Subcutaneous abdominal adipose tissue (tissue), 5 donors: ENCODE data around the gene TMEM126A.
"Not testable (repeated sequence)": the region's sequence is repeated elsewhere in the genome, so short reads cannot be mapped to it uniquely, and the experiment has no call there.

Experiments
- H3K27ac ChIP-seq: one replicate; pipeline ENCODE4 v1.7.0; 2013; ENCODE audit warnings: low read depth, mild to moderate bottlenecking, inconsistent platforms, low read length, moderate library complexity
- H3K27me3 ChIP-seq, 5 donors: one replicate each; pipeline ENCODE4 v1.7.0; 2013; ENCODE audit warnings: low read length in 5 of 5, inconsistent platforms in 1 of 5; ENCODE audit not compliant: control insufficient read depth in 5 of 5, insufficient read depth in 4 of 5
- H3K36me3 ChIP-seq, 5 donors: one replicate each; pipeline ENCODE4 v1.7.0; 2013; ENCODE audit warnings: low read length in 5 of 5; ENCODE audit not compliant: control insufficient read depth in 5 of 5, insufficient read depth in 5 of 5
- H3K4me1 ChIP-seq, 5 donors: one replicate each; pipeline ENCODE4 v1.7.0; 2013; ENCODE audit warnings: low read length in 5 of 5, mild to moderate bottlenecking in 3 of 5, moderate library complexity in 1 of 5; ENCODE audit not compliant: control insufficient read depth in 5 of 5, insufficient read depth in 5 of 5
- H3K4me3 ChIP-seq, 5 donors: one replicate each; pipeline ENCODE4 v1.7.0; 2013; ENCODE audit warnings: low read length in 5 of 5, low read depth in 1 of 5
- H3K9ac ChIP-seq, 5 donors: one replicate each; pipeline ENCODE4 v1.7.0; 2013; ENCODE audit warnings: low read length in 5 of 5, mild to moderate bottlenecking in 4 of 5, moderate library complexity in 3 of 5
- H3K9me3 ChIP-seq, 5 donors: one replicate each; pipeline ENCODE4 v1.7.0; 2013; ENCODE audit warnings: low read length in 5 of 5; ENCODE audit not compliant: control insufficient read depth in 5 of 5
- donor health status: healthy.
- donor health status: healthy.
- donor health status: healthy.
- donor health status: healthy.
- donor health status: healthy.

TMEM126A gene

DNA sequence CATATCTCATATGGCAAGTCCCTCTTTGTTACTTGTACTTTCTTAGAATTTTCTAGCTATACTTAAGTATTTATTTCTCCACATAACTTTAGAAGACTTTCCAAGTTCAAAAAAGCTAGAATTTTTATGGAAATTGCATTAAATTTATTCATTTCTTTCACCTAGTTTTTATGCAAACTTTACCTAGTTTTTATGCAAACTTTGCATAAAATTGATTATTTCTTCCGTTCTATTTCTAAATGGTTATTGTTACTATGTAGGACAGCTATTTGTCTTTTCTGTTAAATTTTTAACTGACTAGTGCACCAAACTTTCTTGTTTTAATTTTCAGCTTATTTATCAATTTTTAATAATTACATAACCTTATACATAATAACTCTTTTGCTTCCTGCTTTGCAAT is 20.4 kb downstream of the TMEM126A start:
- Histone ChIP-seq H3K9ac (no peak overlapping the region), H3K9me3 (no peaks in the 10 kb centered on the region), H3K36me3 (no peaks in the 10 kb centered on the region), H3K4me3 (no peak overlapping the region), H3K27ac (no peak overlapping the region), H3K27me3 (no peaks in the 10 kb centered on the region), H3K4me1 (peaks cover under 1 to 15% (median 7%) of the 10 kb centered on the region in 5 donors)

DNA sequence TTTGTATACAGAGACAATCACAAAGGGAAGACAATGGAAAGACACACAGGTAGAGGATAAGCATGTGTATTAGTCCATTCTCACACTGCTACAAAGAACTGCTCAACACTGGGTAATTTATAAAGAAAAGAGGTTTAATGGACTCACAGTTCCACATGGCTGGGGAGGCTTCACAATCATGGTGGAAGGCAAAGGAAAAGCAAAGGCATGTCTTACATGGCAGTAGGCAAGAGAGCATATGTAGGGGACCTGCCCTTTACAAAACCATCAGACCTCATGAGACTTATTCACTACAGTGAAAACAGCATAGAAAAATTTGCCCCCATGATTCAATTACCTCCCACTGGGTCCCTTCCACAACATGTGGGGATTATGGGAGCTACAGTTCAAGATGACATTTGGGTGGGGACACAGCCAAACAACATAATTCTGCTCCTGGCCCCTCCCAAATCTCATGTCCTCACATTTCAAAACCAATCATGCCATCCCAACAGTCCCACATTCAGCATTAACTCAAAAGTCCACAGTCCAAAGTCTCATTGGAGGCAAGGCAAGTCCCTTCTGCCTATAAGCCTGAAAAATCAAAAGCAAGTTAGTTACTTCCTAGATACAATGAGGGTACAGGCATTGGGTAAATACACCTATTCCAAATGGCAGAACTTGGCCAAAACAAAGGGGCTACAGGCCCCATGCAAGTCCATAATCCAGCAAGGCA is 23.3 kb downstream of the TMEM126A start:
- not testable (repeated sequence) for H3K27me3 ChIP-seq, H3K4me1 ChIP-seq, H3K4me3 ChIP-seq, H3K36me3 ChIP-seq, H3K27ac ChIP-seq, H3K9me3 ChIP-seq, H3K9ac ChIP-seq

DNA sequence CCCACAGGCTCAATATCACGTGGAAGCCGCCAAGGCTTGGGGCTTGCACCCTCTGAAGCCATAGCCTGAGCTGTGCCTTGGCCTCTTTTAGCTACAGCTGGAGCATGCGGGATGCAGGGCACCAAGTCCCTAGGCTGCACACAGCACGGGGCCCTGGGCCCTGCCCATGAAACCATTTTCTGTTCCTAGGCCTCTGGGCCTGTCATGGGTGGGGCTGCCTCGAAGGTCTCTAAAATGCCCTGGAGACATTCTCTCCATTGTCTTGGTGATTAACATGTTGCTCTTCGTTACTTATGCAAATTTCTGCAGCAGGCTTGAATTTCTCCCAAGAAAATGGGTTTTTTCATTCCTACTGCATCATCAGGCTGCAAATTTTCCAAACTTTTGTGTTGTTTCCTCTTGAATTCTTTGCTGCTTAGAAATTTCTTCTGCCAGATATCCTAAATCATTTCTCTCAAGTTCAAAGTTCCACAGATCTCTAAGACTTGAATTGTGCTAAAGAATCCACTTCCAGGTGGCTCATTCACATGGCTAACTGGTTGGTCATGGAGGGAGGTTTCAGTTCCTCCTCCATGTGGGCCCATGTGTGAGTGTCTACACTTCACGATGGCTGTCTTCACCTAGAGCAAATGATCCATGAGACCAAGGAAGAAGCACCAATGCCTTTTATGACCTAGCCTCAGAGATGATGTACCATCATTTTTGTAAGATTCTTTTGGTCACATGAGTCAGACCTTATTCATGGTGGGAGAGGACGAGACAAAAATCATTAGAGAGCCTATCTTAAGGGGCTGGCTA is 24.5 kb downstream of the TMEM126A start:
- Histone ChIP-seq H3K9me3 (no peaks in the 10 kb centered on the region), H3K27me3 (no peaks in the 10 kb centered on the region), H3K4me3 (no peak overlapping the region), H3K9ac (no peak overlapping the region), H3K4me1 (no peaks in the 10 kb centered on the region), H3K27ac (no peak overlapping the region), H3K36me3 (no peaks in the 10 kb centered on the region)

DNA sequence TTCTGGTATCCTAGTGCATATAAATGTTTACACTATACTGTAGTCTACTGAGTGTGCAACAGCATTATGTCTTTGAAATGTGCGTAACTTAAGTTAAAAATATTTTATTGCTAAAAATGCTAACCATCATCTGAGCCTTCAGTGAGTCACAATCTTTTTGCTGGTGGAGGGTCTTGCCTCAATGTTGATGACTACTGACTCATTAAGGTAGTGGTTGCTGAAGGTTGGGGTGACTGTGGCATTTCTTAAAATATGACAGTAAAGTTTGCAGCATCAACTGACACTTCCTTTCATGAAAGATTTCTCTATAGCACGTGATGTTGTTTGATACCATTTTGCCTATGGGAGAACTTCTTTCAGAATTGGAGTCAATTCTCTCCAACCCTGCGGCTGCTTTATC is 25.6 kb downstream of the TMEM126A start:
- Histone ChIP-seq H3K36me3 (no peaks in the 10 kb centered on the region), H3K4me1 (no peaks in the 10 kb centered on the region), H3K9ac (no peak overlapping the region), H3K27me3 (no peaks in the 10 kb centered on the region), H3K9me3 (no peaks in the 10 kb centered on the region), H3K4me3 (no peak overlapping the region), H3K27ac (no peak overlapping the region)

DNA sequence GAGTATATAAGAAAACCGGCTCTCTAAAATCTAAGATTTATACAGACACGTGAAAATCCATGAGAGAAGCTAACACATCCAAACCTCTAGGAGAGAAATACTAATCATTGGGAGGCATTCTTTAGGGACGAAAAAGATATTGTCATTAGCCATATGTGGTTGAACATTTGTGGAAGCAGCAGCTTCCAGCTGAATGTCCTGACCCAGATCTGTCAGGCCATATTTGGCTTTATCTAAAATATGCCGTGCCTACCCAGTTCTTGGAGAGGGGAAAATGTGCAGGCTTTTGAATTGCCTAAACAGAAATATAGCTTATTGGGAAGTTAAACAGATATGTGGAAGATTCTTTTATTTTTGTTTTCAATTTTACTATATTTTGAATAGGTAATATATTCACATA is 31.8 kb downstream of the TMEM126A start:
- no peaks in the 10 kb centered on the region for H3K36me3 ChIP-seq
- H3K4me1 ChIP-seq = peaks cover 0 to 11% (median 9%) of the 10 kb centered on the region in 5 donors
- no peaks in the 10 kb centered on the region for H3K27me3 ChIP-seq
- H3K9ac ChIP-seq = no peak overlapping the region
- H3K4me3 ChIP-seq = no peak overlapping the region
- H3K9me3 ChIP-seq = no peaks in the 10 kb centered on the region
- H3K27ac ChIP-seq = no peak overlapping the region

DNA sequence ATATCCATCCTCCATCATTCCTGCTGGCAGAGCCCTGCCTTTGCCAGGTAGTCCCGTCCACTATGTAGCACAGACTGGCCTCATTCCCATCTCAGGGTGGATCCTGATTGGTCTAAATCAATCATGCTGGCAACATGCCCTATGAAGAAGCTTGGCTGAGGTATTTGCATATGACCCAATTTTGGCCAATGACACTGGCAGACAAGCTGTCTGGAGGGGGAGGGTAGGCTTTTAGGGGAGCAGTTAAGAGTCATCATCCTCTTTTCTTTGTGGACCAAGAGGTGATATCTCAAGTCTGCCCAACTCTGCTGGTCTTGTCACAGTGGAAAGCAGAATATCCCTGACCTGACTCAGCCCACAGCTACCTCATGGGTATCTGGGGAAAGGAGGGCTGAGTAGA is 33.1 kb downstream of the TMEM126A start:
- Histone ChIP-seq H3K9me3 (no peaks in the 10 kb centered on the region), H3K27ac (no peak overlapping the region), H3K4me1 (peaks cover 0 to 23% (median 20%) of the 10 kb centered on the region in 5 donors), H3K36me3 (no peaks in the 10 kb centered on the region), H3K9ac (no peak overlapping the region), H3K4me3 (no peak overlapping the region), H3K27me3 (no peaks in the 10 kb centered on the region)

DNA sequence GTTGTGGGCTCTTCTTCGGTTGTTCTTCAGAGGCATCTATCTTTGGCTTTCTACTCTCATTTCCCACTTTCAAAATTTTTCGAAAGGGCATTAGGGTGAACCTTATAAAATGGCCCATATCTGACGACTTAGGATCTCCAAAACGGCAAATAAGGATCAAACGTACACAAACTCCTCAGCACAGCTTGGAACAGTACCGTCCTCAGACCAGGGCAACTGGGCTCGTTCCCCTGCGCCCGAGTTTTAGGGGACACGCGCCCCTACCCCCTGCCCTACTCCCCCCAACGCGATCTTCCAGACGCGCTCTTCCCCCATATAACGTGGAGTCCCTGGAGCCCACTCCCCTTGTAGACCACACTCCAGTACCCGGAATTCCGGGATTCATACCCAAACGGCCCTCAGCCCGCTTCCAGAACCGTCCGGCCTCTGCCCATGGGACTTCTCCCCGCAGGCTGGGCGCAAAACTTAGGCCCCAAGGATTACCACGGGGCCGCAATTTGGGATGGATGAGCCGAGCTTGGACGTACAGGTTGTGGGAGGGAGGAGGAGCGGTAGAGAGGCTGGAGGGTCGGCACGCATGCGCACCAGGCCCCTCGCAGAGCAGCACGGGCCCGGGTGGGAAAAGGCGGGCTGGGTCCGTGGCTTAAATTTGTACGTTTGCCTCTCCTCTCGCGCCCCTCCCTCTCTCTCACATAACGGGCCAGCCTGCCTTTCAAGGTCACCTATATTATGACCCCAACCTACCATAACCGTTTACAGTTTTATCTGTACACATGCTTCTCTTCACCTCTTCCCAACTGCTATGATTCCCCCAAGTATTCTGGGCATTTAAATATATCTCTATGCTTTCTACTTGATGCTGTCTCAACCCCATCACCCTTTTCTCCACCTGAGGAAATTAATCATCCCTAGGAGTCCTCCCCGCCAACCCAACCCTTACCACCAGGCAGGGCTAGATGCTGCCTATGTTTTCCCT is 34.9 kb downstream of the TMEM126A start:
- Histone ChIP-seq H3K4me3 (peak overlapping the region; percentile 61 to 81 (median 73)), H3K9ac (peak overlapping the region in 4 of 5 donors; percentile 36 to 78 (median 70)), H3K4me1 (peaks cover 0 to 27% (median 25%) of the 10 kb centered on the region in 5 donors), H3K9me3 (no peaks in the 10 kb centered on the region), H3K27me3 (no peaks in the 10 kb centered on the region), H3K36me3 (no peaks in the 10 kb centered on the region), H3K27ac (no peak overlapping the region)

DNA sequence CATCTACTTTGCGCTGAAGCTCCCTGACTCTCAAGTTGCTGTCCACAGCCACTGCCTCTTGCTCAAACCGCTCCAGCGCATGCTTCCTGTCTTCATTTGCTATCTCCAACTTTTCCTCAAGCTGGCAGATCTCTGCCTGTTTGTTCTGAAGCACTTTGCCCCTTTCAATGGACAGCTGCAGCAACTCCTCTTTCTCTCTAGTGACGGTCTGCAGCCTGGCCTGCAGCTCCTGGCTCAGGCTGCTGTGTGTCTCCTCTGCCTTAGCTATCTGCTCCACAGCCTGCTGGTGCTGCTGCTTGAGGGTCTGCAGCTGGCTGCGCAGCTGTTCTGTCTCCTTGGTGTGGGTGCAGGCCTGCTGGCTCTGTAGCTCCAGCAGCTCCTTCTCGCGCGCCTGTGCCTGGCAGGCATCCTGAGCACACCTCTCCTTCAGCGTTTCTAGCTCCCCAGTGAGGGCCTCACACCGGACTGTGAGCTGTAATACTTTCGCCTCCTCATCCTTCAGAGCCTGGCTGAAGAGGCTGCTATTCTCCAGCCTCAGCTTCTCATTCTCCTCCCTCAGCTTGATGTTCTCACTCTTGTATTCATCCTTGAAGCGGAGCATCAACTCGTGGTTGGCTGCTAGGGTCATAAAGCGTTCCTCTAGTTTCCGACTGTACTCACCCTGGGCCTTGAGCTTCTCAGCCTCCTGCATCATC is 37.5 kb downstream of the TMEM126A start:
- peak overlapping the region; percentile 55 to 79 (median 62) for H3K4me3 ChIP-seq
- peaks cover 0 to 27% (median 25%) of the 10 kb centered on the region in 5 donors for H3K4me1 ChIP-seq
- H3K36me3 ChIP-seq = no peaks in the 10 kb centered on the region
- H3K27me3 ChIP-seq = no peaks in the 10 kb centered on the region
- H3K27ac ChIP-seq = peak overlapping the region; percentile 27
- no peaks in the 10 kb centered on the region for H3K9me3 ChIP-seq
- H3K9ac ChIP-seq = peak overlapping the region in 2 of 5 donors; percentile 14 to 61

DNA sequence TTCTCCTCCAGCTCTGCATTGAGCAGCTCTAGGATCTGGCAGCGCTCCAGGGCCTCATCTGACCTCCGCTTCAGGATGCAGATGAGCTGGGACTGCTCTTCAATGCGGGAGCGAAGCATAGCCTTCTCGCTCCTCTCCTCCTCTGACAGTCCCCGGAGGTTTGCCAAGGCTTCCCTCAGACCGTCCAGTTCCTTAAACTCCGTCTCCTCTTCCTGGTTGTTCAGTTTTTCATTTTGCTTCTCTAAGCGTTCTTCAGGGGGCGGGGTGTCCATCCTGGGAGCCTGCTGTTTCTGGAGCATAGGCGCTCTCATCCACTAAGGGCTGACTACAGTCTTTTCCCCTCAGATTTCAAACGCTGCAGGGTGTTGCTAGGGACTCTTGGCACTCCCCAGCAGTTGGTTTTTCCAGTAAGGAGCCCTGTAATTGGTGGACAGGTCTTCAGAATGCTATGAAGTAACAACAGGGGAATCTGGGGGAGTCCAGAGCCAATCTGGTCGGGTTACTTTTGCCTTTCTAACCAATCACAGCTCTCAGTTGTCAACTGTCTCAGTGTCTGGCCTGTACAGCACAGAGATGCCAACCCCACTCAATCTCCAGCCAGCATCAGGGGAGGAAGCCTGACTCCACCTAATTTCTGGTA is 38.2 kb downstream of the TMEM126A start, which contains the start of gene CCDC89:
CCDC89 (minus strand) TSS at position 376 of the 640 bp plus-strand sequence; CDS start at position 311, 65 bp downstream.
- Histone ChIP-seq H3K27ac (peak within 1 kb of the TSS; percentile 27), H3K36me3 (no peaks in the 10 kb centered on the region), H3K9ac (peak within 1 kb of the TSS in 2 of 5 donors; percentile 14 to 61), H3K4me1 (peaks cover 0 to 27% (median 25%) of the 10 kb centered on the region in 5 donors), H3K9me3 (no peaks in the 10 kb centered on the region), H3K27me3 (no peaks in the 10 kb centered on the region), H3K4me3 (peak within 1 kb of the TSS; percentile 55 to 79 (median 62))
